Inferior parietal cortex (tissue), 1 donor: ENCODE results near the gene USP16.
"Not testable (repeated sequence)": the region's sequence is repeated elsewhere in the genome, so short reads cannot be mapped to it uniquely, and the experiment has no call there.

Experiments
- DNase-seq: peaks from one replicate; pipeline ENCODE4 v3.0.0-alpha.2; 2016; ENCODE audit errors: extremely low spot score

USP16 gene

GRCh38 chr21:29033871-29034270 lies 9.4 kb downstream of the USP16 start:
- no peak for DNase-seq

- DNase-seq = no peak
Observed at GRCh38 chr21:29034678-29035077, 10.2 kb downstream of the USP16 start.

GRCh38 chr21:29052224-29052623 lies 27.8 kb downstream of the USP16 start:
- DNase-seq = no peak

GRCh38 chr21:29053011-29053553 lies 28.6 kb downstream of the USP16 start:
- DNase-seq = no peak

- no peak for DNase-seq
Observed at GRCh38 chr21:29053656-29054055, 29.2 kb downstream of the USP16 start.

GRCh38 chr21:29055080-29055479 lies 30.6 kb downstream of the USP16 start:
- DNase-seq = no peak

GRCh38 chr21:29056005-29056404 lies 31.5 kb downstream of the USP16 start:
- no peak for DNase-seq

- no peak for DNase-seq
Observed at GRCh38 chr21:29056538-29057050, 32.1 kb downstream of the USP16 start.

- no peak for DNase-seq
Observed at GRCh38 chr21:29064850-29065481, 40.5 kb downstream of the USP16 start.

- no peak for DNase-seq
Observed at GRCh38 chr21:29072873-29073221, 48.4 kb downstream of the USP16 start.

GRCh38 chr21:29073222-29074006 lies 48.9 kb downstream of the USP16 start, which contains the start of gene CCT8:
TSS of gene CCT8 (minus strand) at chr21:29073648. CDS start at chr21:29073590, 58 bp downstream.
- peak; percentile 99 for DNase-seq

- no peak for DNase-seq
Observed at GRCh38 chr21:29074007-29074376, 49.5 kb downstream of the USP16 start.

GRCh38 chr21:29074783-29075182 lies 50.3 kb downstream of the USP16 start:
- no peak for DNase-seq

GRCh38 chr21:29075706-29076466 lies 51.4 kb downstream of the USP16 start:
- DNase-seq = no peak

- DNase-seq = not testable (repeated sequence)
Observed at GRCh38 chr21:29076731-29077640, 52.5 kb downstream of the USP16 start.

GRCh38 chr21:29077651-29078090 lies 53.2 kb downstream of the USP16 start:
- DNase-seq = no peak

GRCh38 chr21:29078869-29079767 lies 54.6 kb downstream of the USP16 start:
- DNase-seq = peak; percentile 36

GRCh38 chr21:29080454-29080941 lies 56.0 kb downstream of the USP16 start:
- no peak for DNase-seq

- no peak for DNase-seq
Observed at GRCh38 chr21:29082046-29082815, 57.8 kb downstream of the USP16 start.
